Endothelial cell (in vitro differentiated cells): ENCODE measurements around the gene PRKD3. TPM values are rescaled to one million over a fixed set of nuclear protein-coding genes. Genes with fewer than 3 reads are reported as not detected.
"Not testable (repeated sequence)": the region's sequence is repeated elsewhere in the genome, so short reads cannot be mapped to it uniquely, and the experiment has no call there.

Experiments used
- DNase-seq: peaks from one replicate; pipeline ENCODE4 v3.0.0; 2021; ENCODE audit warnings: low spot score
- H3K27ac Mint-ChIP-seq: one replicate; pipeline ENCODE4 v1.8.0; 2021; ENCODE audit warnings: mixed read lengths, inconsistent platforms; ENCODE audit not compliant: unreplicated experiment
- H3K27me3 Mint-ChIP-seq: one replicate; pipeline ENCODE4 v1.8.0; 2021; ENCODE audit warnings: mild to moderate bottlenecking, moderate library complexity, mixed read lengths, inconsistent platforms; ENCODE audit not compliant: unreplicated experiment
- H3K36me3 Mint-ChIP-seq: one replicate; pipeline ENCODE4 v1.8.0; 2021; ENCODE audit warnings: mild to moderate bottlenecking, low read depth, mixed read lengths, inconsistent platforms; ENCODE audit not compliant: unreplicated experiment
- H3K4me1 Mint-ChIP-seq: one replicate; pipeline ENCODE4 v1.8.0; 2021; ENCODE audit warnings: mild to moderate bottlenecking, mixed read lengths, inconsistent platforms; ENCODE audit not compliant: unreplicated experiment
- H3K4me3 Mint-ChIP-seq: one replicate; pipeline ENCODE4 v1.8.0; 2021; ENCODE audit warnings: mild to moderate bottlenecking, mixed read lengths, inconsistent platforms; ENCODE audit not compliant: unreplicated experiment
- H3K9me3 Mint-ChIP-seq: one replicate; pipeline ENCODE4 v1.8.0; 2021; ENCODE audit warnings: mixed read lengths, inconsistent platforms; ENCODE audit not compliant: unreplicated experiment
- total RNA-seq: library from RNA; stranded (reverse); fragmentation: NEBNext Ultra II Directional; extraction: Animal tissue kit (Norgen Biotek cat#: 25700); gene quantifications from one replicate; pipeline ENCODE4 v1.2.1, GENCODE V29; 2021; ENCODE audit not compliant: unreplicated experiment
- TF ChIP-seq, protein P1 (sequence below): fragments of 200-600 bp; sonication (generic); IDR thresholded peaks from one replicate; pipeline ENCODE4 v1.5.0; 2021; ENCODE audit warnings: antibody characterized with exemption; ENCODE audit not compliant: unreplicated experiment

Gene PRKD3
- total RNA-seq, 1 donor from 2014 or later = 71.3 TPM

DNA sequence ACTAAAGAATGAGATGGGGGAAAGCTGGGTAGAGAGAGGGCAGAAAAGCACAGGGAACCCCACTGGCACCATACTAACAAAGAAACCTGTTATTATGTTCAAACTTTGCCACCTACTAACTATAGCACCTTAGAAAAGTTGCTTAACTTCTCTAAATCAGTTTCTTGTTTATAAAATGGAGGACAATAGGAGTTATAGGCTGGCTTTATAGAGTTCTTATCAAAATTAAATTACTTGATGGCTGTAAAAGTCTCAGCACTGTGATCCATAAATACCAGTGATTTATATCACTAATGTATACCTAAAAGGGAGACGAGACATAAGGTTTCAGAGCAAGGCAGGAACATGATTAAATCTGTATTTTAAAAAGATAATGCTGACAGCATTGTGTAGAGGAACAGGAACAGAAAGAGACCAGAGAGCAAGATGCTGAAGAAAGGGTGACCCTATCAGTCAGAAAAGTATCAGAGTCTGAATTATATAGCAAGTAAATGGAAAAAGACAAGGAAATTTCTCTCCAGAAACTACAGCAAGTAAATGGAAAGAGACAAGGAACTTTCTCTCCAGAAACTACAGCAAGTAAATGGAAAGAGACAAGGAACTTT is 29.1 kb downstream of the PRKD3 start:
- H3K27ac Mint-ChIP-seq = peak overlapping the region; percentile 44

DNA sequence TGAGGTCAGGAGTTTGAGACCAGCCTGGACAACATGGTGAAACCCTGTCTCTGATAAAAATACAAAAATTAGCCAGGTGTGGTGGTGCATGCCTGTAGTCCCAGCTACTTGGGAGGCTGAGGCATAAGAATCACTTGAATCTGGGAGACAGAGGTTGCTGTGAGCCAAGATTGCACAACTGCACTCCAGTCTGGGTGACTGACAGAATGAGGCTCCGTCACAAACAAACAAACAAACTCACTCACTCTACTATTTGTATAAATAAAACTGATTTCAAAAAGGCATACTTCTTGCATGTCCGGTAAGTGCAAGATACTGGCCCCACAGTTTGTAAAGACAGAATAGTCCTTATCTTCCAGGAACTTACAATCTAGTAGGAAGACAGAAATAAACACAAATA is 29.8 kb downstream of the PRKD3 start:
- not testable (repeated sequence) for H3K36me3 Mint-ChIP-seq, DNase-seq, H3K4me1 Mint-ChIP-seq, H3K4me3 Mint-ChIP-seq, H3K27ac Mint-ChIP-seq, H3K27me3 Mint-ChIP-seq, H3K9me3 Mint-ChIP-seq

More for the DNA sequence above, 29.1 kb downstream of the PRKD3 start:
- Mint-ChIP-seq H3K4me1 (peaks cover 3% of the 10 kb centered on the region), H3K9me3 (no peaks in the 10 kb centered on the region), H3K4me3 (no peak overlapping the region), H3K36me3 (peaks cover 7% of the 10 kb centered on the region), H3K27me3 (no peaks in the 10 kb centered on the region)
- TF ChIP-seq, protein P1, sequence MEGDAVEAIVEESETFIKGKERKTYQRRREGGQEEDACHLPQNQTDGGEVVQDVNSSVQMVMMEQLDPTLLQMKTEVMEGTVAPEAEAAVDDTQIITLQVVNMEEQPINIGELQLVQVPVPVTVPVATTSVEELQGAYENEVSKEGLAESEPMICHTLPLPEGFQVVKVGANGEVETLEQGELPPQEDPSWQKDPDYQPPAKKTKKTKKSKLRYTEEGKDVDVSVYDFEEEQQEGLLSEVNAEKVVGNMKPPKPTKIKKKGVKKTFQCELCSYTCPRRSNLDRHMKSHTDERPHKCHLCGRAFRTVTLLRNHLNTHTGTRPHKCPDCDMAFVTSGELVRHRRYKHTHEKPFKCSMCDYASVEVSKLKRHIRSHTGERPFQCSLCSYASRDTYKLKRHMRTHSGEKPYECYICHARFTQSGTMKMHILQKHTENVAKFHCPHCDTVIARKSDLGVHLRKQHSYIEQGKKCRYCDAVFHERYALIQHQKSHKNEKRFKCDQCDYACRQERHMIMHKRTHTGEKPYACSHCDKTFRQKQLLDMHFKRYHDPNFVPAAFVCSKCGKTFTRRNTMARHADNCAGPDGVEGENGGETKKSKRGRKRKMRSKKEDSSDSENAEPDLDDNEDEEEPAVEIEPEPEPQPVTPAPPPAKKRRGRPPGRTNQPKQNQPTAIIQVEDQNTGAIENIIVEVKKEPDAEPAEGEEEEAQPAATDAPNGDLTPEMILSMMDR = no peak
- no peak for DNase-seq

- Mint-ChIP-seq H3K36me3 (peaks cover 15% of the 10 kb centered on the region), H3K4me1 (peaks cover 3% of the 10 kb centered on the region)
Observed at GRCh38 chr2:37291680-37292079, 33.0 kb downstream of the PRKD3 start.

GRCh38 chr2:37287966-37288365 is 36.7 kb downstream of the PRKD3 start:
- no peaks in the 10 kb centered on the region for H3K27me3 Mint-ChIP-seq
- no peak overlapping the region for H3K4me3 Mint-ChIP-seq
- no peaks in the 10 kb centered on the region for H3K9me3 Mint-ChIP-seq
- TF ChIP-seq, protein P1 = no peak
- no peak for DNase-seq
- peaks cover 3% of the 10 kb centered on the region for H3K4me1 Mint-ChIP-seq
- H3K27ac Mint-ChIP-seq = no peak overlapping the region
- H3K36me3 Mint-ChIP-seq = peaks cover 15% of the 10 kb centered on the region

More at GRCh38 chr2:37291680-37292079, 33.0 kb downstream of the PRKD3 start:
- H3K27ac Mint-ChIP-seq = no peak overlapping the region
- H3K9me3 Mint-ChIP-seq = no peaks in the 10 kb centered on the region
- peak overlapping the region; percentile 17 for H3K4me3 Mint-ChIP-seq
- TF ChIP-seq, protein P1 = no peak
- no peaks in the 10 kb centered on the region for H3K27me3 Mint-ChIP-seq
- no peak for DNase-seq

- TF ChIP-seq, protein P1 = no peak
- H3K27ac Mint-ChIP-seq = no peak overlapping the region
- peaks cover 19% of the 10 kb centered on the region for H3K36me3 Mint-ChIP-seq
- no peak overlapping the region for H3K4me3 Mint-ChIP-seq
- no peaks in the 10 kb centered on the region for H3K27me3 Mint-ChIP-seq
- H3K9me3 Mint-ChIP-seq = no peaks in the 10 kb centered on the region
- no peaks in the 10 kb centered on the region for H3K4me1 Mint-ChIP-seq
- DNase-seq = no peak
Observed at GRCh38 chr2:37284381-37284780, 40.3 kb downstream of the PRKD3 start.
